ENCODE measurements around the gene EPHA6. TPM values are rescaled to one million over a fixed set of nuclear protein-coding genes. Genes with fewer than 3 reads are reported as not detected.

Gene EPHA6
- total RNA-seq, 6 donors from 2014 or later: 0.14 to 1.0 (median 0.57) TPM; not detected in 3

- H3K36me3 ChIP-seq: no peaks in the 10 kb centered on the region
- no peaks in the 10 kb centered on the region for H3K4me1 ChIP-seq
- DNase-seq: no peak
- H3K4me3 ChIP-seq: no peak overlapping the region
- ATAC-seq (ENCODE audit: low FRiP score in 2 of 2): no peak
- no peaks in the 10 kb centered on the region for H3K9me3 ChIP-seq
- no peaks in the 10 kb centered on the region for H3K27me3 ChIP-seq
- TF ChIP-seq EP300 (IDR thresholded peaks at IDR 0.05) (no peak), POLR2A (IDR thresholded peaks at IDR 0.05) (no peak), POLR2AphosphoS5 (IDR thresholded peaks at IDR 0.05) (no peak)
- TF ChIP-seq, protein P1, sequence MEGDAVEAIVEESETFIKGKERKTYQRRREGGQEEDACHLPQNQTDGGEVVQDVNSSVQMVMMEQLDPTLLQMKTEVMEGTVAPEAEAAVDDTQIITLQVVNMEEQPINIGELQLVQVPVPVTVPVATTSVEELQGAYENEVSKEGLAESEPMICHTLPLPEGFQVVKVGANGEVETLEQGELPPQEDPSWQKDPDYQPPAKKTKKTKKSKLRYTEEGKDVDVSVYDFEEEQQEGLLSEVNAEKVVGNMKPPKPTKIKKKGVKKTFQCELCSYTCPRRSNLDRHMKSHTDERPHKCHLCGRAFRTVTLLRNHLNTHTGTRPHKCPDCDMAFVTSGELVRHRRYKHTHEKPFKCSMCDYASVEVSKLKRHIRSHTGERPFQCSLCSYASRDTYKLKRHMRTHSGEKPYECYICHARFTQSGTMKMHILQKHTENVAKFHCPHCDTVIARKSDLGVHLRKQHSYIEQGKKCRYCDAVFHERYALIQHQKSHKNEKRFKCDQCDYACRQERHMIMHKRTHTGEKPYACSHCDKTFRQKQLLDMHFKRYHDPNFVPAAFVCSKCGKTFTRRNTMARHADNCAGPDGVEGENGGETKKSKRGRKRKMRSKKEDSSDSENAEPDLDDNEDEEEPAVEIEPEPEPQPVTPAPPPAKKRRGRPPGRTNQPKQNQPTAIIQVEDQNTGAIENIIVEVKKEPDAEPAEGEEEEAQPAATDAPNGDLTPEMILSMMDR (IDR thresholded peaks at IDR 0.05): no peak
- H3K27ac ChIP-seq: no peak overlapping the region
These were observed 897.3 kb downstream of the EPHA6 start for GRCh38 chr3:97711654-97712053.

DNA sequence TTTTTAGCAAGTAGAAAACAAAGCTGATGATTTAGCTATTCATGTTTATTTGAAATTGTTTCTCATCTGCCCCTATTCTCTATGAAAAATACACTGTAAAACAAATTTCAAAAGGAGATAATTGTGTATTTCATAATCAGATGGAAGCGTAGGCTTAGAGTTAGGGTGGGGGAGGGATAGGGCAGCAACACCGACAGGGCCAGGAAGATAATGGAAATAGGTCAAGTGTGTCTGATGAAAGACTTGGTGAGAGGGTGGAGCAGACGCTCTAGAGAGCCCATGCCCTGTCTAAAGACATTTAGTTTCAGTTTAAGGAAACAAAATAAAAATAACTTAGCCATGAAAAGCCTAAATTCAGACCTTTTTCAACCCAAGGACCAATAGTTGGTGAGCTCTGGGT, 898.5 kb downstream of the EPHA6 start:
- WGBS, 2 donors: 39 to 42% methylated on average over 3 of the region's 3 CpGs
- Histone ChIP-seq H3K27ac (no peak overlapping the region), H3K27me3 (no peaks in the 10 kb centered on the region), H3K9me3 (no peaks in the 10 kb centered on the region), H3K4me1 (no peaks in the 10 kb centered on the region), H3K36me3 (no peaks in the 10 kb centered on the region), H3K4me3 (no peak overlapping the region)
- ATAC-seq (ENCODE audit: low FRiP score in 2 of 2) (no peak), DNase-seq (no peak)
- no peak for TF ChIP-seq EP300 (IDR thresholded peaks at IDR 0.05)
- no peak for TF ChIP-seq POLR2A (IDR thresholded peaks at IDR 0.05)
- no peak for TF ChIP-seq POLR2AphosphoS5 (IDR thresholded peaks at IDR 0.05)
- TF ChIP-seq, protein P1 (IDR thresholded peaks at IDR 0.05): no peak

DNA sequence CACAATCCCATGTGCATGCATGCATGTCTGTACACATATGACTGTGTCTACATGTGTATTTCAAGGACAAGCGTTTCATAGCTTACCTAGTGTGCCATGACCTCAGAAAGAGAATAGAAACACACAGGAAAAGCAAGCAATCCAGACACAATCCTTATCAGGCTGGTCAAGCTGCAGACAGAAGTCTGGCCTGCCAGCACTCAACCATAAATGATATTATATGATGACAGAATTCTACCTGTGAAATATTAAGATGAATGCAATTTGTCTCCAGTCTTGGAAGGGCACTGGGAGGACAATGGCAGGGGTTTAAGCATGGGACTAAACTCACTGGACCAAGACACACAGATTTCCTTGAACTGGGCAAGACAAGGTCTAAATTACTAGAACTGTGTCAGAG, 899.2 kb downstream of the EPHA6 start:
- Histone ChIP-seq H3K27me3 (no peaks in the 10 kb centered on the region), H3K36me3 (no peaks in the 10 kb centered on the region), H3K4me1 (no peaks in the 10 kb centered on the region), H3K9me3 (no peaks in the 10 kb centered on the region), H3K4me3 (no peak overlapping the region), H3K27ac (no peak overlapping the region)
- ATAC-seq (ENCODE audit: low FRiP score in 2 of 2) (no peak), DNase-seq (no peak)
- TF ChIP-seq POLR2AphosphoS5 (IDR thresholded peaks at IDR 0.05): no peak
- TF ChIP-seq, protein P1 (IDR thresholded peaks at IDR 0.05): no peak
- TF ChIP-seq POLR2A (IDR thresholded peaks at IDR 0.05): no peak
- TF ChIP-seq EP300 (IDR thresholded peaks at IDR 0.05): no peak
- 67 to 69% methylated on average over 1 of the region's 1 CpG for WGBS, 2 donors

GRCh38 chr3:97719156-97719821, 904.9 kb downstream of the EPHA6 start:
- DNase-seq: peak in 1 of 2 donors; percentile 48
- H3K36me3 ChIP-seq: no peaks in the 10 kb centered on the region
- TF ChIP-seq, protein P1 (IDR thresholded peaks at IDR 0.05): peak in 4 of 6 experiments; percentile 60 to 76 (median 67)
- TF ChIP-seq EP300 (IDR thresholded peaks at IDR 0.05): no peak
- TF ChIP-seq POLR2AphosphoS5 (IDR thresholded peaks at IDR 0.05): no peak
- TF ChIP-seq POLR2A (IDR thresholded peaks at IDR 0.05): no peak
- H3K27me3 ChIP-seq: no peaks in the 10 kb centered on the region
- H3K9me3 ChIP-seq: no peaks in the 10 kb centered on the region
- ATAC-seq (ENCODE audit: low FRiP score in 2 of 2): peak; percentile 73 to 90
- peak overlapping the region in 2 of 4 donors; percentile 20 to 22 for H3K4me3 ChIP-seq
- H3K27ac ChIP-seq: no peak overlapping the region
- H3K4me1 ChIP-seq: no peaks in the 10 kb centered on the region
- 3 to 8% methylated on average over 7 of the region's 7 CpGs for WGBS, 2 donors

DNA sequence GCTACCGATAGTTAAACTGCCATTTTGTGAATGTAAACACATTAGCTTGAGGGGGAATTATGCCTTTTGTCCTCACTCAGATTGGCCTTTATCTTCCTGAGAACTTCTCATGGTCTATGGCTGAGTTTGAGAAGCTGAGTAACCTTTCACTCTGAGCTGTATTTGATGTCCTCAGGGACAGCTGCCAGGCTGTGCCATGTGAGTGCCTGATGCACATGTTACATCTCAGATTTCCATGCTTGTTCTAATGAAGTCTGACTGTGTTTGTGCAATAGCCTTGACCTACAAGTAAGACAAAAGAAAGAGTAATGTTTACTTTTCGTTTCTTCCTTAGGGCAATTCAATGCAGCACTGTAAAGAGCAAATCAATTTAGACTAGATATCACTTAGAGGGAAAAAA, 906.0 kb downstream of the EPHA6 start:
- DNase-seq (no peak), ATAC-seq (ENCODE audit: low FRiP score in 2 of 2) (no peak)
- Histone ChIP-seq H3K9me3 (no peaks in the 10 kb centered on the region), H3K4me3 (no peak overlapping the region), H3K36me3 (no peaks in the 10 kb centered on the region), H3K27me3 (no peaks in the 10 kb centered on the region), H3K27ac (no peak overlapping the region), H3K4me1 (no peaks in the 10 kb centered on the region)
- TF ChIP-seq POLR2AphosphoS5 (IDR thresholded peaks at IDR 0.05) (no peak), EP300 (IDR thresholded peaks at IDR 0.05) (no peak), POLR2A (IDR thresholded peaks at IDR 0.05) (no peak)
- TF ChIP-seq, protein P1 (IDR thresholded peaks at IDR 0.05): no peak
- WGBS, 2 donors: 67 to 76% methylated on average over 2 of the region's 2 CpGs
